Fibroblast of the aortic adventitia (primary cell): ENCODE data around the gene ZNF619. TPM values are rescaled to one million over a fixed set of nuclear protein-coding genes. Genes with fewer than 3 reads are reported as not detected.
"Not testable (repeated sequence)": the region's sequence is repeated elsewhere in the genome, so short reads cannot be mapped to it uniquely, and the experiment has no call there.

Source experiments
- DNase-seq: peaks from one replicate; pipeline ENCODE4 v3.0.0-alpha.2; 2010; ENCODE audit warnings: low read depth
- H3K4me3 ChIP-seq: 2 replicates; pipeline ENCODE4 v1.5.1; 2011; ENCODE audit warnings: low read depth, mild to moderate bottlenecking, control low read depth, low read length, moderate library complexity
- total RNA-seq: library from RNA; depleted of rRNA; stranded (reverse); fragments of >200 nt; gene quantifications from 2 replicates; pipeline ENCODE4 v1.2.3, GENCODE V29; 2012; ENCODE audit warnings: low replicate concordance
- TF ChIP-seq, protein P1 (sequence below): IDR thresholded peaks from 2 replicates; pipeline ENCODE4 v1.5.1; 2011; ENCODE audit warnings: mild to moderate bottlenecking, low read length, control low read depth, inconsistent platforms; ENCODE audit not compliant: insufficient read depth

Gene ZNF619
- total RNA-seq, 1 donor: 7.1 TPM

DNA sequence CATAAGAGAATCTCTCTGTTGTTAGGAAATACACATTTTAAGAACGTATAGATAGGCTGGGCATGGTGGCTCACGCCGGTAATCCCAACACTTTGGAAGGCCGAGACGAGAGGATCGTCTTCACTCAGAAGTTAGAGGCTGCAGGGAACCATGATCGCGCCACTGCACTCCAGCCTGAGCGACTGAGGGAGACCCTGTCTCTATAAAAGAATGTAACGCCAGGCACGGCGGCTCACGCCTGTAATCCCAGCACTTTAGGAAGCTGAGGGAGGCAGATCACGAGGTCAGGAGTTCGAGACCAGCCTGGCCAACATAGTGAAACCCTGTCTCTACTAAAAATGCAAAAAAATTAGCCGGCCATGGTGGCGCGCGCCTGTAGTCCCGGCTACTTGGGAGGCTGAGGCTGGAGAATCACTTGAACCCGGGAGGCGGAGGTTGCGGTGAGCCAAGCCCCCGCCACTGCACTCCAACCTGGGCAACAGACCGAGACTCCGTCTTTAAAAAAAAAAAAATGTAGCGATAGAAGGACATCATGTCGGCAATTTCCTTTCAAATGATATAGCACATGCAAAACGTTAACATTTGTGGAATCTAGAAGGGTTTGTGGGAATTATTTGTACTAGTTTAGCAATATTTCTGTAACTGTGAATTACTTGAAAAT lies 20.5 kb upstream of the ZNF619 start:
- no peak for DNase-seq
- H3K4me3 ChIP-seq: peak overlapping the region; percentile 85
- TF ChIP-seq, protein P1, sequence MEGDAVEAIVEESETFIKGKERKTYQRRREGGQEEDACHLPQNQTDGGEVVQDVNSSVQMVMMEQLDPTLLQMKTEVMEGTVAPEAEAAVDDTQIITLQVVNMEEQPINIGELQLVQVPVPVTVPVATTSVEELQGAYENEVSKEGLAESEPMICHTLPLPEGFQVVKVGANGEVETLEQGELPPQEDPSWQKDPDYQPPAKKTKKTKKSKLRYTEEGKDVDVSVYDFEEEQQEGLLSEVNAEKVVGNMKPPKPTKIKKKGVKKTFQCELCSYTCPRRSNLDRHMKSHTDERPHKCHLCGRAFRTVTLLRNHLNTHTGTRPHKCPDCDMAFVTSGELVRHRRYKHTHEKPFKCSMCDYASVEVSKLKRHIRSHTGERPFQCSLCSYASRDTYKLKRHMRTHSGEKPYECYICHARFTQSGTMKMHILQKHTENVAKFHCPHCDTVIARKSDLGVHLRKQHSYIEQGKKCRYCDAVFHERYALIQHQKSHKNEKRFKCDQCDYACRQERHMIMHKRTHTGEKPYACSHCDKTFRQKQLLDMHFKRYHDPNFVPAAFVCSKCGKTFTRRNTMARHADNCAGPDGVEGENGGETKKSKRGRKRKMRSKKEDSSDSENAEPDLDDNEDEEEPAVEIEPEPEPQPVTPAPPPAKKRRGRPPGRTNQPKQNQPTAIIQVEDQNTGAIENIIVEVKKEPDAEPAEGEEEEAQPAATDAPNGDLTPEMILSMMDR: no peak

DNA sequence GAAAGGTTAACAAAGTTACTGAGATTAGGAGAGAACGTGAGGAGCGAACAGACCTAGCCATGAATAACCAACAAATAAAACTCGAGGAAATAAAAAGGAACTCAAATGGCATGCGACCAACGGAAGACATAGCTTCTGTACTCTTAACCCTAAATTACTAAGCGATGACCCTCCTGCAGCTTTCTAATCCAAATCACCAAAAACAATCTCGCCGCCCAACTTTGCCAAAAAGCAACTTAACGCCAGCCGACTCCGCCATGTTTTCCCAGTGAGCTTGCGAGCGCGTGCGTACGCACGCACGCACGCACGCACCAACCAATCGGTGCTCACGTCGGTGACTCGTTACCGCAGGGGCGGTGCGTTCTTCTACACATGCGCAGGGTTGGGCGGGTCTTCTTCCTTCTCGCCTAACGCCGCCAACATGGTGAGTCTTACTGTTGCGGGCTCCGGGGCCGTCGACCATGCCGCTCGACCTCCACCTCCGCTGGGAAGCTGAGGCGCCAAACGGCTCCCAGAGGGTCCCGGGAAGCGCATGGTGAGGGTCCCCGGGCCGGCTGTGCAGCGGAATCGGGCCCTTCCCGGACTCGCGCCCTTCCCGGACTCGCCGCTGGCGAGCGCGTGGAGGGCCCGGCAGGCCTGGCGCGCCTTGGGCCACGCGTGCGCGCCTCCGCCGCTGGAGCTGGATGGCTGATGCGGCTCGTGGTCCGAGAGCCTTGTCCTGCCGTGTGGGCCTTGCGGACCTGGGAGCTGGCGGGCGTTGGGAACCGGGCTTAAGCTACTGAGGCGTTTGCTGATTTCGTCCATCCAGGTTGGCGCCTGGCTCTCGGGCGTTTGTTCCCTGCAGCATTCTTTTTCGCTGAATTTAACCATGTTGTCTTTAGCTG lies 19.7 kb upstream of the ZNF619 start, which contains the start of gene RPL14:
Gene RPL14 (plus strand): TSS at position 400 of the 884 bp plus-strand sequence. CDS start 133 bp downstream, at position 533.
- DNase-seq: peak; percentile 95
- TF ChIP-seq, protein P1: no peak
- H3K4me3 ChIP-seq: peak within 1 kb of the TSS; percentile 97

DNA sequence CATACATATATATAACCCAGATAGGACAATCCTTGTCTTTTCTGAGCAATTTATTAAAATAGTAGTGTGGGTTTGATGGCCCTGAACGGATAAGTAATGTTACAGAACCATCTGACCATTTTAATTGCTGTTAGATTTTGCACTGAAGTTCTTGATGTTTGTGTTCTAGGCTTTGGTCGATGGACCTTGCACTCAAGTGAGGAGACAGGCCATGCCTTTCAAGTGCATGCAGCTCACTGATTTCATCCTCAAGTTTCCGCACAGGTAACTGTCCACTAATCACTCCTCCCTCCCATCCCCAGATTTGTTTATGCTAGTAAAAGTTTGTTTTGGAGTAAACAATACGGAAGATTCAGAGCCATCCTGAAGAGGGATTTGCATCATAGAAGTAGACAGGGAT lies 18.4 kb upstream of the ZNF619 start:
- no peak for DNase-seq
- peak overlapping the region; percentile 97 for H3K4me3 ChIP-seq
- TF ChIP-seq, protein P1: no peak

DNA sequence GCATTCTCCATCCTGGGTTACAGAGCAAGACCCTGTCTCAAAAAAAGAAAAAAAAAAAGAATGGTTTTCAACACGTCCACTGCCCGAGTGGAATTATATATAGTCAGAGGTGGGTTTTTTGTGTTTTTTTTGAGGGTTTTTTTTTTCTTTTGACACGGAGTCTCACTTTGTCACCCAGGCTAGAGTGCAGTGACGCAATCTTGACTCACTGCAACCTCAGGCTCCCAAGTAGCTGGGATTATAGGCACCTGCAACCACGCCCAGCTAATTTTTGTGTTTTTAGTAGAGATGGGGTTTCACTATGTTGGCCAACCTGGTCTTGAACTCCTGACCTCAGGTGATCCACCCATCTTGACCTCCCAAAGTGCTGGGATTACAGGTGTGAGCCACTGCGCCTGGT lies 16.4 kb upstream of the ZNF619 start:
- not testable (repeated sequence) for DNase-seq, H3K4me3 ChIP-seq

DNA sequence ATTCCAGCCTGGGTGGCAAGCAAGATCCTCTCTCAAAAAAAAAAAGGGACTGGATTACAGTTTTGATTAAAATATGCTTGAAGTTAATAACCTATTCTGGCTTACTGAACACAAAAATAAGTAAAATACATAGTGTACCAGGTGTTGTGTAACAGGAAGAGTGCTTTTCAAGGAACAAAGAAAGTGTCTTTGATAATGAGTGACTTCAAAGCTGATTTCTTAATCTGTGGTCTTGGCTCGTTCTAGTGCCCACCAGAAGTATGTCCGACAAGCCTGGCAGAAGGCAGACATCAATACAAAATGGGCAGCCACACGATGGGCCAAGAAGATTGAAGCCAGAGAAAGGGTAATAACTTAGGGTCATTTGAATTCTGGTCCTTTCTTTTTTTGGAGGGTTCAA lies 15.8 kb upstream of the ZNF619 start:
- H3K4me3 ChIP-seq: no peak overlapping the region
- TF ChIP-seq, protein P1: no peak
- DNase-seq: no peak

DNA sequence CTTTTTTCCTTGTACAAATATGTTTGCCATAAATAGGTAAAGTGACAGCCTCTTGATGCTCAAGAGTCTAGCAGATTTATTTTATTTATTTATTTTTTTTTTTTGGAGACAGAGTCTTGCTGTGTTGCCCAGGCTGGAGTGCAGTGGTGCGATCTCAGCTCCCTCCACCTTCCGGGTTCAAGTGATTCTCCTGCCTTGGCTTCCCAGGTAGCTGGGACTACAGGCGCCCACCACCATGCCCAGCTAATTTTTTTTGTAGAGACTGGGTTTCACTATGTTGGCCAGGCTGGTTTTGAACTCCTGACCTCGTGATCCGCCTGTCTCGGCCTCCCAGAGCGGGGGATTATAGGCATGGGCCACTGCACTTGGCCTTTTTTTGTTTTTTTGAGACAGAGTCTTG lies 14.1 kb upstream of the ZNF619 start:
- H3K4me3 ChIP-seq, DNase-seq: not testable (repeated sequence)

DNA sequence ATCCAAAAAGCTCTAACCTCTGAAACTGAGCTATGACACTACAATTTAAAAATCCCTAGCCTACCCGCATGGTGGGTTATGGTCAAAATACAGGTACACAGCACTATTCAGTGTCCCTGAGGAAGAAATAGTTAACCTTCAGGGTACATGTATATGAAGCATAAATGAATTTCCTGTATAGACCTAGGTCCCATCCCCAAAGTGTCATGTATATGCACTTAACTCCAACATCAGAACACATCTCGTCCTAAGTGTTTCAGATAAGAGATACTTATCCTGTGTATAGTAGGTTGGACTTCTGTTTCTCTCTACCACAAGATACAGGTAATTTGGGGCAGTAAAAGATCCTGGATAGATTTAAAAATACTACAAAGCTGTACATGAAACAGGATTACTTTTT lies 13.3 kb upstream of the ZNF619 start:
- TF ChIP-seq, protein P1: no peak
- DNase-seq: no peak
- no peak overlapping the region for H3K4me3 ChIP-seq
